Lower leg skin (tissue), 4 donors: ENCODE results near the gene PTK7. TPM values are rescaled to one million over a fixed set of nuclear protein-coding genes. Genes with fewer than 3 reads are reported as not detected.

Source experiments
- DNase-seq, 2 donors: peaks; one replicate each; pipeline ENCODE4 v3.0.0-alpha.2; 2019; ENCODE audit warnings: low spot score in 2 of 2
- H3K4me3 ChIP-seq: fragments of 200-600 bp; sonication (generic); 2 replicates; pipeline ENCODE4 v1.5.1; 2017; ENCODE audit warnings: mild to moderate bottlenecking, low read depth; ENCODE audit not compliant: poor library complexity, severe bottlenecking
- POLR2A ChIP-seq, 2 donors: fragments of 450-650 bp; IDR thresholded peaks; one replicate each; pipeline ENCODE4 v1.6.1; 2016 to 2017; ENCODE audit warnings: antibody characterized with exemption in 2 of 2, mild to moderate bottlenecking in 1 of 2, moderate library complexity in 1 of 2
- WGBS, 2 donors: methylation state at CpG; one replicate each; pipeline ENCODE4 v1.1.5; 2018; 5-methylcytosine and 5-hydroxymethylcytosine counted together
- intact Hi-C: fragments of 100-400 bp; cut with DNase I; formaldehyde crosslinking; loops from one replicate; pipeline ENCODE4 v1.15.0; 2023; ENCODE audit warnings: low total_unique reads
- total RNA-seq, 4 donors: library from RNA; depleted of rRNA; stranded (reverse); fragments of >200 nt; gene quantifications; one replicate each; pipeline ENCODE4 v1.1.0, GENCODE V29; 2016
- TF ChIP-seq, protein P1 (sequence below), 3 donors: fragments of 450-650 bp; IDR thresholded peaks; one replicate each; pipeline ENCODE4 v1.5.1; 2016; ENCODE audit warnings: antibody characterized with exemption in 3 of 3, mild to moderate bottlenecking in 3 of 3, moderate library complexity in 2 of 3

The PTK7 gene
- total RNA-seq, 4 donors from 2014 or later, result 40.9 to 51.9 (median 49.7) TPM

DNA sequence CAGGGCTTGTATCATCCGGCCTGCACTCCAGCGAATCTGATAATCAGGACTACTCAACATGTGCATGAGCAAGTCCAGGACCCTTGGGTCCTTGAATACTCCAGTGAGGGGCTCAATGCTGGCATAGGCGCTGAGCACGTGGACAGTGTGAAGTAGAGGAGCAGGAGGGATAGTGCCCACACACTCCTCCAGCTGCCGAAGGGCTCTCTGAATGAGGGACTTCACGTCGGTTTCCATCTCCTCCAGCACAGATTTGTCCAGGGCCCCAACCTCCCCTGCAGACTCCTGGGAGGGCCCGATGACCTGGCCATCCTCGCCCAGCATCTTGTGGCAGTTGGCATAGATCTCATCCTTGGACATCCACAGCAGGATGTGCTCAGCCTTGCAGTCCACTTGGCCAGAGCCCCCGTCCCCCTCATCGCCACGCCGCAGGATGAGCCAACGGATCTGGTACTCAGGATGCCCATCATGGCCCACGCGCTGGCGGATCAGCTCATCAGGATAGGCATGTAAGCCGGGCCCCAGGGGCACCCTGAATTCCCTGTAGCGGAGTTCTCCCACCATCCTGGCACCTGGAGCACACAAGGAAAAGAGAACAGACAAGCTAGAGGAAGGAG lies 23.8 kb upstream of the PTK7 start:
- H3K4me3 ChIP-seq, result no peak overlapping the region
- WGBS, 2 donors, result 85% methylated on average over 19 of the region's 19 CpGs
- intact Hi-C loops, result no loop called here
- TF ChIP-seq, protein P1, sequence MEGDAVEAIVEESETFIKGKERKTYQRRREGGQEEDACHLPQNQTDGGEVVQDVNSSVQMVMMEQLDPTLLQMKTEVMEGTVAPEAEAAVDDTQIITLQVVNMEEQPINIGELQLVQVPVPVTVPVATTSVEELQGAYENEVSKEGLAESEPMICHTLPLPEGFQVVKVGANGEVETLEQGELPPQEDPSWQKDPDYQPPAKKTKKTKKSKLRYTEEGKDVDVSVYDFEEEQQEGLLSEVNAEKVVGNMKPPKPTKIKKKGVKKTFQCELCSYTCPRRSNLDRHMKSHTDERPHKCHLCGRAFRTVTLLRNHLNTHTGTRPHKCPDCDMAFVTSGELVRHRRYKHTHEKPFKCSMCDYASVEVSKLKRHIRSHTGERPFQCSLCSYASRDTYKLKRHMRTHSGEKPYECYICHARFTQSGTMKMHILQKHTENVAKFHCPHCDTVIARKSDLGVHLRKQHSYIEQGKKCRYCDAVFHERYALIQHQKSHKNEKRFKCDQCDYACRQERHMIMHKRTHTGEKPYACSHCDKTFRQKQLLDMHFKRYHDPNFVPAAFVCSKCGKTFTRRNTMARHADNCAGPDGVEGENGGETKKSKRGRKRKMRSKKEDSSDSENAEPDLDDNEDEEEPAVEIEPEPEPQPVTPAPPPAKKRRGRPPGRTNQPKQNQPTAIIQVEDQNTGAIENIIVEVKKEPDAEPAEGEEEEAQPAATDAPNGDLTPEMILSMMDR (IDR thresholded peaks at IDR 0.05), result no peak
- no peak for TF ChIP-seq POLR2A (IDR thresholded peaks at IDR 0.05)
- DNase-seq, result no peak

DNA sequence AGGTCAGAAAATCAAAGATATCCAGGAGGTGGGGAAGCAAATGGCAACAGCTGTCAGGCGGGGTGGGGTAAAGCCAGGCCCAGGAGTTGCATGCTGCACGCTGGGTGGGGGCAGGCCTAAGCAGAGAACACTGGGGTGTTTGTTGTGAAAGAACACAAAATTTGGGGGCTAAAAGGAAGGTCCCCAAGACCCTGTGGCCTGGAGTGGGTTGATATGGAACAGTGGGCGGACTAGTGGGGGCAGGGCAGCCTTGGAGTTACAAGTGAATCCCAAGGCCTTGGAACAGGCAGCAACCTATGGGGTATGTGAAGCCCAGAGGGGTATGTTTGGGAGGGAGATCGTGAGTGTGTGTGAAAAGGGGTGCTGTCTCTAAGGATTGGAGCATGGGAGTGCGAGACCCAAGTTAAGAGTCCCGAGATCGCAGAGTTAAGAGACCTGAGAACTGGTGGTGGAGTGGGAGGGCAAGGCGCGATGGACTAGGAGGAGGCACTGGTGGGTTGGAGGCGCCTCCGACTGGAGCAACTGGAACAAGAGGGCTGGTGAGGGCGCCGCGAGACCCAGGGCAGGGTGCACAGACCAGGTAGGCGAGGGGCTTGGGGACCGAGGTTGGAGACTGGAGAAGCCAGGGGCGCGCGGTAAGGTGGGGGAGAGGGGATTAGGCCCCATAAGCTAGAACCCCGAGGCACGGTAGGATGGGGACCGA lies 23.1 kb upstream of the PTK7 start:
- TF ChIP-seq POLR2A (IDR thresholded peaks at IDR 0.05), result no peak
- TF ChIP-seq, protein P1 (IDR thresholded peaks at IDR 0.05), result no peak
- intact Hi-C loops, result no loop called here
- H3K4me3 ChIP-seq, result peak overlapping the region; percentile 60
- no peak for DNase-seq
- 11 to 13% methylated on average over 22 of the region's 22 CpGs for WGBS, 2 donors

DNA sequence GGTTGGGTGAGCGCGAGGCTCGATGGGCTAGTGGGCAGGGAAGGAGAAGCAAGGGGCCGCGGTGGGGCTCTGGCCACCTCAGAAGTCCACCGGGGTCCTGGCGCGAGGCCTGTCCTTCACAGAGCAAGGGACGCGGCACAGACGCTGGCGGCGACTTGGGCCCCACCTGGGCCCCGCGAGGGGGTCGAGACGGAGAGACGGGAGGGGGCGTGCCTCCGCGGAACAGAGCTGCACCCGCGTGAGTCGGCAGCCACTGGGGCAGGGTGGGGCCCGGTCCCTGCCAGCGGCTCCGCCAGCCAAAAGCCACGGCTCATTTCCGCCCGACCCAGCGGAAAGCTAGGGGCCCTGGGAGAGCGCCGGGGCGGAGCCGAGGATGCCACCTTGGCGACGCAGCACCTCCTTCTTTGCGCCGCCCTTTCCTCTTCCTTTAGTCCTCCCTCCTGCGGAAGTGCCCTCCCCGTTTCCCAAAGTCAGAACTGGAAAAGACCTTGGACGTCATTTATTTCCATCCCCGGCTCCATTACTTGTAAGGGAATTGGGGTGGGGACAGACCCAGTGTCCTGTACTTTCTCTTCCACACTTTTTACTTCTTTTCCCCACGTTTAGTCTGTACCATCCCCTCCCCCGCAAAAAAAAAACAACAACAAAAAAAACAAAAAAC lies 22.4 kb upstream of the PTK7 start, which contains the start of gene CUL7:
Gene CUL7 (minus strand): TSS at position 307 of the 661 bp plus-strand sequence. CDS start 1,063 bp downstream, outside the sequence.
- intact Hi-C loops, result no loop called here
- TF ChIP-seq, protein P1 (IDR thresholded peaks at IDR 0.05), result no peak
- TF ChIP-seq POLR2A (IDR thresholded peaks at IDR 0.05), result peak in 1 of 2 donors; percentile 18
- WGBS, 2 donors, result 1% methylated on average over 34 to 39 of the region's 45 CpGs

DNA sequence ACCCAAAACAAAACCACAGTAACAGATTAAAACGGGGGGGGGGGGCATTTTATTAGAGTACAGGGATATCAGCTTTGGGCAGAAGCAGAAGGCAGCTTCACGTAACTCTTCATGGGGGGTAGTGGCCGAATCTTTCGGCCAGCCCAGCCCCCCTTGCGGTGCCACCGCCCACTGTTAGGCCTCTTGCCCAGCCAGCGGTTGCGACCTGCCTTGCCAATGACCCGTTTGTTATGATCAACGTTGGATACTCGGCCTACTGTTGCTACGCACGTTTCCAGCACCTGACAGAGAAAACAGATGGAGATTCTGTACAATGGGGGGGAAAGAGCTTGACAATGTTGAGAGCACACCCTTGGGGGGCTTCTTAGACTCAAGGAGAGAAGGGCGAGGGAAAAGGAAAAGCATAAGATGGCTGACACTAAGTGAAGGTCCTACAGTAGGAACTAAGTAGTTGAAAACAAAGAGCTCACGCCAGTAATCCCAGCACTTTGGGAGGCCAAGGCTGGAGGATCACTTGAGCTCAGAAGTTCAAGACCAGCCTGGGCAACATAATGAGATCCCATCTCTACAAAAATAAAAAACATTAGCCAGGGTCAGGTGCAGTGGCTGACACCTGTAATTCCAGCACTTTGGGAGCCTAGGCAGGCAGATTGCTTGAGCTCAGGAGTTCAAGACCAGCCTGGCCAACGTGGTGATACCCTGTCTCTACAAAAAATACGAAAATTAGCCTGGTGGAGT lies 21.7 kb upstream of the PTK7 start:
- WGBS, 2 donors, result 66 to 72% methylated on average over 17 of the region's 17 CpGs
- intact Hi-C loops, result no loop called here
- no peak for DNase-seq
- no peak for TF ChIP-seq POLR2A (IDR thresholded peaks at IDR 0.05)
- TF ChIP-seq, protein P1 (IDR thresholded peaks at IDR 0.05), result no peak
- H3K4me3 ChIP-seq, result no peak overlapping the region

More for the DNA sequence above, 22.4 kb upstream of the PTK7 start, which contains the start of gene CUL7:
- H3K4me3 ChIP-seq, result peak within 1 kb of the TSS; percentile 60
- DNase-seq, result peak; percentile 93 to 98

DNA sequence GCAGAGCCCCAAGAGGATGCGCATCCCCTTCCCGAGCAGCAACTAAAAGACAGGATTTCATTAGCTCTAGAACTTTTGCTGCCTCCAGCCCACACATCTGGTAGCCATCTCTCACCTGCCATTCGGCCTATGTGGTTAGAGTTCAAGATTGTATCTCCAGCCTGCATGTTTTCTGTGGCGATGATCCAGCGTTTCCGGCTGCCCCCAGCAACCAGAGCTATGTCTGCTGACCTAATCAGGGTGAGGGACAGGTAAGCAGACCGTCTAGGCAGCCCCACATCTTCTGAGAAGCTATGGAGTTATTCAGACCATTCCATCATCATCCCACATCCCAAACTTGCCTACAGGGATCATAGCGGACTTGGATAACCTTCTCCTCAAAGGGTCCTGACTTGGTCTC lies 20.1 kb upstream of the PTK7 start:
- WGBS, 2 donors, result 78 to 83% methylated on average over 8 of the region's 8 CpGs
- intact Hi-C loops, result no loop called here
- no peak for DNase-seq
- TF ChIP-seq, protein P1 (IDR thresholded peaks at IDR 0.05), result no peak
- no peak for TF ChIP-seq POLR2A (IDR thresholded peaks at IDR 0.05)
- no peak overlapping the region for H3K4me3 ChIP-seq
